Right lung (tissue), 5 donors: ENCODE data around the gene MYH7B. TPM values are rescaled to one million over a fixed set of nuclear protein-coding genes. Genes with fewer than 3 reads are reported as not detected.

Experiments
- DNase-seq, 2 donors: peaks; one replicate each; pipeline ENCODE4 v3.0.0-alpha.2; 2013
- polyA plus RNA-seq, 5 donors: library from polyadenylated mRNA; unstranded; fragments of 120-200 nt; gene quantifications; one replicate each; pipeline versions ENCODE4 v1.2.1 to v1.2.3, GENCODE V29; 2013; ENCODE audit warnings: inconsistent platforms in 1 of 5, low replicate concordance in 1 of 5; ENCODE audit not compliant: insufficient read length in 5 of 5, insufficient read depth in 1 of 5

MYH7B gene
- polyA plus RNA-seq, 5 donors: 1.6 to 5.6 (median 2.1) TPM

DNA sequence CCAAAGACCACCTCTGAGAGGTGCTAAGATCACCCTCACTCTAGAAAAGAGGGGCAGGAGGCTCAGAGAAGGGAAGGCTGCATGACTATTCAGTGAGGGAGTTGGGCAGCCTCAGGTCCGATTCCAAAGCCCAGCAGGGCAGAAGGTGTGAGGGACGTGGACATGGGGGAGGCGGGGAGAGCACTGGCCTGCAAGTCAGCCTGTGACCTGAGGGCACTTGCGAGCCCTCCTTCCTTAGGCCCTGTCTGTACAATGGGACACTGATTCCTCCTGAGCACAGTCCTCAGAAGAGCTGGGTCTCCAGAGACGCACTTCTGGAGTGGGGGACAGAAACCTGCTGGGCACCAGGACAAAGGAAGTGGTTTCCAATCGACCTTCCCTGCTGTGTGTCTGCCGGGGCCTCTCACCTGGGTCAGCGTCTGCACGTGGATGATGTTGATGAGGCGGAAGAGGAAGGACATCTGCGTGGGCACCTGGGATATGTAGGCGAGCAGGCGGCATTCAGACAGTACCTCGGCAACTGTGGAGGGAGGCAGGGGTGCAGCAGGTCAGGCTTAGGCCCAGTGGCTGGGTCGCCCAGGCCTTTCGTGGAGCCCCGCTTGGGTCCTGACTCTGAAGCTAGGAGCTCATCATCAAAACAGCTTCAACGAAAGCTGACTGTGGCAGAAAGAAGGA lies 48.5 kb downstream of the MYH7B start:
- DNase-seq: no peak

DNA sequence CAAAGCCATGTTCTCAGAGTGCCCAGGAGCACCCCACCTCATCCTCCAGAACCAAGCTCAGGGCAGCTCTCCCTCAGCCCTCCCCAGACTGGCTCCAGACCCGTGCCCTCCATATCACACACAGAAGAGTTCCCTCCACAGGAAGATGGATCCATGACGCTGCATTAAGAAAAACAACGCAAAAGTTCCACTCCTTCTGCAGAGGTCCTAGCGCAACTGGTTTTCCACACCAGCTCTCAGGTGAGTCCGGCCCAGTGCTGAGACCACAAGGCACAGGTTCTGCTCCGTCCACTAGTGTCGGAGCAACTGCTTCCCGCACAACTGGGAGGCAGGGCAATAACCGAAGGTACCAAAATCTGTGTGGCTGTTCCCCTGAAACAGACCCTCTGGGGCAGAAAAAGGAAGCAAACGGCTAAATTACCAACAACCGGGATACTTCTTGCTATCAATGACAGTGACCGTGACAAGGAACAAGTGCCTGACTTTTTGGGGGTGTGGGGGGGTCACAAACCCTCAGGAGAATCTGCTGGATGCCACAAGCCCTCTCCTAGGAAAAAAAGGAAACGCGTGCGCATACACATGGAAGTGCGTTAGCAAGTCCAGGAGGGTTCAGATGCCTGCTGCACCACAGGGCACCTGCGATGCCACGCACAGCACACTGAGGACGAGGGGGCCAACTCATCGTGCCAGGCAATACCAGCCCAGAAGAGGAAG lies 49.2 kb downstream of the MYH7B start:
- no peak for DNase-seq

Other genes with a start within 250 kb of the MYH7B start
- gene NCOA6, start 130.2 kb upstream of the MYH7B start, polyA plus RNA-seq: 10 to 100 TPM; 38.6 to 50.5 (median 43.0) TPM
- 10 to 100 TPM; 28.3 to 40.6 (median 33.2) TPM for gene GGT7, start 83.0 kb upstream of the MYH7B start, polyA plus RNA-seq
- gene ACSS2, start 79.3 kb upstream of the MYH7B start, polyA plus RNA-seq: 10 to 100 TPM; 44.7 to 59.6 (median 54.2) TPM
- 10 to 100 TPM; 38.0 to 42.0 (median 40.9) TPM for gene GSS, start 62 bp upstream of the MYH7B start, polyA plus RNA-seq
- 10 to 100 TPM; 60.6 to 69.3 (median 64.9) TPM for gene TRPC4AP, start 136.9 kb downstream of the MYH7B start, polyA plus RNA-seq
- gene EDEM2, start 191.5 kb downstream of the MYH7B start, polyA plus RNA-seq: 10 to 100 TPM; 16.6 to 23.3 (median 19.0) TPM
- gene PROCR, start 216.2 kb downstream of the MYH7B start, polyA plus RNA-seq: 10 to 100 TPM; 35.1 to 61.7 (median 39.9) TPM